ENCODE measurements around the gene AQP2.

Gene AQP2

DNA sequence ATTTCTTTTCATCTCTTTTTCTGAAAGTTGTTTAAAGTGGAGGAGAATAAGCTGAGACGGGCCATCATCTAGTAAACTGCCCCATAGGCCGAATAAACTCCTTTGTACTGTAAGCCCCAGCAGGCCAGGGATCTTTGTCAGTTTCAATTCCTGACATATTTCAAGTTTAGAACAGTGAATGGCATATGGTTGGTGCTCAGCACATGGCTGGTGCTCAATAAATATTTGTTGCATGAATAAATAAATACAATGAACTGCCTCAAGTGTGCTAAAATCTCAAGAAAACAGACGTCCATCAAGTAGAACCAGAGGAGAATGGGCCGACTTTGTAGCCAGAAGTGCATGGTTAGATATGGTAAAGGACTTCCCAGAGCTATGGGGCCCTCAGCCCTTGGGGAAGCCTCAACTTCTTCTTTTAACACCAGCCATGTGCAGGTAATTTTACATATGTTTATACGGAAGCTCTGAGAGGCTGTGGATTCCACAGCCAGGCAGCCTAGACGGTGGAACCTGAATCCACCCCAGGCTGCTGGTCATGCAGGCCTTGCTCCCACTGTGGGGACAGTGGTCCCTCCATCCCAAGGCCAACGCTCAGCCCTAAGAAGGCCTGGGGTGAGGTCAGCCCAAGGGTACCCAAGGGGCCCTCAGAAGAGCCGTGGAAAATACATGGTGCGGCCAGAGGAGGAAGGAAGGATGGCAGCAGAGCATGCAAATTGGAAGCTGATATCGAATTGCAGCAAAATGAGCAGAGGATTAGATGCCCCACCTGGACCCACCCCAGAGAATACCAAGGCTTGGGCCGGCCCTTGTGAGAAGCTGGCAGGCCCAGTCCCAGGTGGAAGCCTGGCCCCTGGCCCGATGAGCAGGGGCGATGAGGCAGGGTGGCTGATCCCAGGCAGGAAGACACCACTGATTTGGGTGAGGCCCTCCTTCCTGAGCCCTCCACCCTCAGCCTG is 8.7 kb upstream of the AQP2 start:
- Histone ChIP-seq H3K27ac (ENCODE audit: low read depth in 2 of 2, low read length in 2 of 2) (no peak overlapping the region), H3K36me3 (ENCODE audit: control insufficient read depth in 2 of 2, insufficient read depth in 2 of 2, low read length in 2 of 2) (no peaks in the 10 kb centered on the region), H3K9ac (ENCODE audit: low read depth in 1 of 2, low read length in 2 of 2) (no peak overlapping the region), H3K4me3 (ENCODE audit: low read length in 2 of 2) (no peak overlapping the region), H3K27me3 (ENCODE audit: control insufficient read depth in 2 of 2, insufficient read depth in 2 of 2, low read length in 2 of 2) (no peaks in the 10 kb centered on the region), H3K9me3 (ENCODE audit: control insufficient read depth in 2 of 2, low read length in 2 of 2) (no peaks in the 10 kb centered on the region), H3K4me1 (ENCODE audit: control insufficient read depth in 2 of 2, insufficient read depth in 2 of 2, low read length in 2 of 2) (peaks cover 7 to 27% of the 10 kb centered on the region in 2 donors)

DNA sequence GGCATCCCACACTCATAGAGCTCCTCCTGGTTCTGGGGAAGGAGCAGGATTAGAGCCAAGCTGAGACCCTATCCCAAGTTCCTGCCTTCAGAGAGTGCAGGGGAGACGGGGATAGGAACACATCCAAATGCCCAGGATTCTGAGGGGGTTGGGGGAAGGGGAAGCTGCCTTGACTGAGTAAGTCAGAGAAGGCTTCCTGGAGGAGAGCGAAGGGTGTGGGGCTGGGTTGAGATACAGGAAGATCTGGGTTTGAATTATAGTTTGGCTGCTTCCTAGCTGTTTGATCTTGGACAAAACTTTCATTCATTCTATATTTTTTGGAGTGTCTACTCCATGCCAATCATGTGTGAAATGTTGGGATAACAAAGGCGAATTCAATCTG is 8.0 kb upstream of the AQP2 start:
- no peaks in the 10 kb centered on the region for H3K9me3 ChIP-seq (ENCODE audit: control insufficient read depth in 2 of 2, low read length in 2 of 2)
- peaks cover 7 to 28% of the 10 kb centered on the region in 2 donors for H3K4me1 ChIP-seq (ENCODE audit: control insufficient read depth in 2 of 2, insufficient read depth in 2 of 2, low read length in 2 of 2)
- no peaks in the 10 kb centered on the region for H3K27me3 ChIP-seq (ENCODE audit: control insufficient read depth in 2 of 2, insufficient read depth in 2 of 2, low read length in 2 of 2)
- H3K36me3 ChIP-seq (ENCODE audit: control insufficient read depth in 2 of 2, insufficient read depth in 2 of 2, low read length in 2 of 2) = no peaks in the 10 kb centered on the region
- no peak overlapping the region for H3K4me3 ChIP-seq (ENCODE audit: low read length in 2 of 2)
- H3K27ac ChIP-seq (ENCODE audit: low read depth in 2 of 2, low read length in 2 of 2) = no peak overlapping the region
- H3K9ac ChIP-seq (ENCODE audit: low read depth in 1 of 2, low read length in 2 of 2) = no peak overlapping the region

- no peaks in the 10 kb centered on the region for H3K9me3 ChIP-seq (ENCODE audit: control insufficient read depth in 2 of 2, low read length in 2 of 2)
- no peaks in the 10 kb centered on the region for H3K27me3 ChIP-seq (ENCODE audit: control insufficient read depth in 2 of 2, insufficient read depth in 2 of 2, low read length in 2 of 2)
- H3K36me3 ChIP-seq (ENCODE audit: control insufficient read depth in 2 of 2, insufficient read depth in 2 of 2, low read length in 2 of 2) = no peaks in the 10 kb centered on the region
- peak overlapping the region in 1 of 2 donors; percentile 35 for H3K27ac ChIP-seq (ENCODE audit: low read depth in 2 of 2, low read length in 2 of 2)
- H3K4me3 ChIP-seq (ENCODE audit: low read length in 2 of 2) = no peak overlapping the region
- peak overlapping the region in 1 of 2 donors; percentile 3 for H3K9ac ChIP-seq (ENCODE audit: low read depth in 1 of 2, low read length in 2 of 2)
- peaks cover 7 to 28% of the 10 kb centered on the region in 2 donors for H3K4me1 ChIP-seq (ENCODE audit: control insufficient read depth in 2 of 2, insufficient read depth in 2 of 2, low read length in 2 of 2)
Measured at GRCh38 chr12:49942921-49943624, 7.5 kb upstream of the AQP2 start.

- Histone ChIP-seq H3K9ac (ENCODE audit: low read depth in 1 of 2, low read length in 2 of 2) (peak overlapping the region in 1 of 2 donors; percentile 3), H3K36me3 (ENCODE audit: control insufficient read depth in 2 of 2, insufficient read depth in 2 of 2, low read length in 2 of 2) (no peaks in the 10 kb centered on the region), H3K27ac (ENCODE audit: low read depth in 2 of 2, low read length in 2 of 2) (no peak overlapping the region), H3K9me3 (ENCODE audit: control insufficient read depth in 2 of 2, low read length in 2 of 2) (no peaks in the 10 kb centered on the region), H3K4me1 (ENCODE audit: control insufficient read depth in 2 of 2, insufficient read depth in 2 of 2, low read length in 2 of 2) (peaks cover 7 to 28% of the 10 kb centered on the region in 2 donors), H3K27me3 (ENCODE audit: control insufficient read depth in 2 of 2, insufficient read depth in 2 of 2, low read length in 2 of 2) (no peaks in the 10 kb centered on the region), H3K4me3 (ENCODE audit: low read length in 2 of 2) (no peak overlapping the region)
Measured at GRCh38 chr12:49943625-49943960, 6.9 kb upstream of the AQP2 start.

- Histone ChIP-seq H3K4me3 (ENCODE audit: low read length in 2 of 2) (no peak overlapping the region), H3K36me3 (ENCODE audit: control insufficient read depth in 2 of 2, insufficient read depth in 2 of 2, low read length in 2 of 2) (no peaks in the 10 kb centered on the region), H3K9ac (ENCODE audit: low read depth in 1 of 2, low read length in 2 of 2) (no peak overlapping the region), H3K4me1 (ENCODE audit: control insufficient read depth in 2 of 2, insufficient read depth in 2 of 2, low read length in 2 of 2) (peaks cover 7 to 28% of the 10 kb centered on the region in 2 donors), H3K9me3 (ENCODE audit: control insufficient read depth in 2 of 2, low read length in 2 of 2) (no peaks in the 10 kb centered on the region), H3K27me3 (ENCODE audit: control insufficient read depth in 2 of 2, insufficient read depth in 2 of 2, low read length in 2 of 2) (no peaks in the 10 kb centered on the region), H3K27ac (ENCODE audit: low read depth in 2 of 2, low read length in 2 of 2) (no peak overlapping the region)
Measured at GRCh38 chr12:49944046-49944445, 6.5 kb upstream of the AQP2 start.

- no peaks in the 10 kb centered on the region for H3K36me3 ChIP-seq (ENCODE audit: control insufficient read depth in 2 of 2, insufficient read depth in 2 of 2, low read length in 2 of 2)
- no peaks in the 10 kb centered on the region for H3K9me3 ChIP-seq (ENCODE audit: control insufficient read depth in 2 of 2, low read length in 2 of 2)
- no peak overlapping the region for H3K9ac ChIP-seq (ENCODE audit: low read depth in 1 of 2, low read length in 2 of 2)
- H3K4me1 ChIP-seq (ENCODE audit: control insufficient read depth in 2 of 2, insufficient read depth in 2 of 2, low read length in 2 of 2) = peaks cover 7 to 28% of the 10 kb centered on the region in 2 donors
- no peak overlapping the region for H3K4me3 ChIP-seq (ENCODE audit: low read length in 2 of 2)
- H3K27ac ChIP-seq (ENCODE audit: low read depth in 2 of 2, low read length in 2 of 2) = no peak overlapping the region
- no peaks in the 10 kb centered on the region for H3K27me3 ChIP-seq (ENCODE audit: control insufficient read depth in 2 of 2, insufficient read depth in 2 of 2, low read length in 2 of 2)
Measured at GRCh38 chr12:49944718-49945117, 5.8 kb upstream of the AQP2 start.

DNA sequence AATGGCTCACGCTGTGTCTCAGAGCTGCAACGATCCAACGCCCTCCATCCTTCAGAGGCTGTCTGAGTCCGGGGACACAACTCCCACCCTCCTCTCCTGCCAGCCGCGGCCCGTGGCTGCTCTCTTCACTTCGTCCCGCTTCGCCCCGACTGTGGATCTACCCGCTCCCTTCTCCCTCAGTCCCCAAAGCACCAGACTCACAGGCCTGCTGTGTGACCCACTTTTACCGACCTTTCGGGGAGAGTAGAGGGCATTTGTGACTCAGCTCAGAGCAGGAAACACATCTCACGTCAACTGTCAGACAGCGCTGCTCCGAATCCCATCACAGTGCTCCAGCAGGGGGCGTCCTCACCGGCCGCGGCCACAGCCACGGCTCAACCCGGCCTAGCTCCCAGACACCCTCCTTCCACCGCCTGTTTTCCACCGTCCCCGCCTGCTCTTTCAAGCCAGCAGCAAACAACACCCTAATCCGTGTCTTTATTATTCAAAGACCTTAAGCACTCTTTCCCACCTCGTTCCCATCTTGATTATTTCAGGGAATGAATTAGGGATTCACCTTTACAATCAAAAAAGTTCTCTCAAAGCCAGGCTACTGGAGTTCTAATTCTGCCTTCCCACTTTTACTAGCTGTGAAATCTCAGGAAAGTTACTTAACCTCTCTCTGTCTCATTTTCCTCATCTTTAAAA is 5.0 kb upstream of the AQP2 start:
- no peaks in the 10 kb centered on the region for H3K36me3 ChIP-seq (ENCODE audit: control insufficient read depth in 2 of 2, insufficient read depth in 2 of 2, low read length in 2 of 2)
- no peaks in the 10 kb centered on the region for H3K9me3 ChIP-seq (ENCODE audit: control insufficient read depth in 2 of 2, low read length in 2 of 2)
- H3K4me3 ChIP-seq (ENCODE audit: low read length in 2 of 2) = peak overlapping the region; percentile 44 to 51
- peak overlapping the region; percentile 43 to 65 for H3K27ac ChIP-seq (ENCODE audit: low read depth in 2 of 2, low read length in 2 of 2)
- H3K27me3 ChIP-seq (ENCODE audit: control insufficient read depth in 2 of 2, insufficient read depth in 2 of 2, low read length in 2 of 2) = no peaks in the 10 kb centered on the region
- peaks cover 7 to 28% of the 10 kb centered on the region in 2 donors for H3K4me1 ChIP-seq (ENCODE audit: control insufficient read depth in 2 of 2, insufficient read depth in 2 of 2, low read length in 2 of 2)
- H3K9ac ChIP-seq (ENCODE audit: low read depth in 1 of 2, low read length in 2 of 2) = peak overlapping the region; percentile 35 to 46

- H3K4me1 ChIP-seq (ENCODE audit: control insufficient read depth in 2 of 2, insufficient read depth in 2 of 2, low read length in 2 of 2) = peaks cover 7 to 28% of the 10 kb centered on the region in 2 donors
- H3K9ac ChIP-seq (ENCODE audit: low read depth in 1 of 2, low read length in 2 of 2) = peak overlapping the region in 1 of 2 donors; percentile 46
- no peaks in the 10 kb centered on the region for H3K27me3 ChIP-seq (ENCODE audit: control insufficient read depth in 2 of 2, insufficient read depth in 2 of 2, low read length in 2 of 2)
- H3K27ac ChIP-seq (ENCODE audit: low read depth in 2 of 2, low read length in 2 of 2) = peak overlapping the region; percentile 43 to 65
- H3K36me3 ChIP-seq (ENCODE audit: control insufficient read depth in 2 of 2, insufficient read depth in 2 of 2, low read length in 2 of 2) = no peaks in the 10 kb centered on the region
- no peaks in the 10 kb centered on the region for H3K9me3 ChIP-seq (ENCODE audit: control insufficient read depth in 2 of 2, low read length in 2 of 2)
- H3K4me3 ChIP-seq (ENCODE audit: low read length in 2 of 2) = peak overlapping the region in 1 of 2 donors; percentile 51
Measured at GRCh38 chr12:49946086-49946485, 4.5 kb upstream of the AQP2 start.

DNA sequence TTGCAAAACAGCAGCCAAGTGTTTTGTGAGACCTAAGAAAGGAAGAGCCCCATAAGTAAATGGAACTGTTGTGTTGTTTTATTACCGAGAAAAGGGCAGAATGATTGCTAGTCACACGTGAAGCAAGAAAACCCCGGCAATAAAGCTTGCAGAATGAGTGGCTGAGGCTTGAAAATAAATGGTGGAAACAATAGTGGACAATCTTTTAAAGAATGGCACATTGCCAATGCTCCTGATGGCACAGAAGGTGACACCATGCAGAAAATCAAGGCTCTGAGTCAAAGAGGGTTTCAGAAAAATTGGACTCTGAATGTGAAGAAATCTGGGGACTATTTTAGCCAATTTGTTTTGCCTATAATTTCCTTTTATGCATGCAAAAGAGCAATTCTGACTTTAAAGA is 4.0 kb upstream of the AQP2 start:
- Histone ChIP-seq H3K4me1 (ENCODE audit: control insufficient read depth in 2 of 2, insufficient read depth in 2 of 2, low read length in 2 of 2) (peaks cover 7 to 28% of the 10 kb centered on the region in 2 donors), H3K36me3 (ENCODE audit: control insufficient read depth in 2 of 2, insufficient read depth in 2 of 2, low read length in 2 of 2) (no peaks in the 10 kb centered on the region), H3K27ac (ENCODE audit: low read depth in 2 of 2, low read length in 2 of 2) (peak overlapping the region; percentile 43 to 65), H3K27me3 (ENCODE audit: control insufficient read depth in 2 of 2, insufficient read depth in 2 of 2, low read length in 2 of 2) (no peaks in the 10 kb centered on the region), H3K9me3 (ENCODE audit: control insufficient read depth in 2 of 2, low read length in 2 of 2) (no peaks in the 10 kb centered on the region), H3K9ac (ENCODE audit: low read depth in 1 of 2, low read length in 2 of 2) (peak overlapping the region in 1 of 2 donors; percentile 46), H3K4me3 (ENCODE audit: low read length in 2 of 2) (no peak overlapping the region)

Data from mucosa of rectum (tissue), 2 donors.